DOHH2 (cell line): ENCODE results near the gene RAD9A.

Experiments
- CTCF ChIP-seq: fragments of 200-600 bp; sonication (generic); IDR thresholded peaks from one replicate; pipeline ENCODE4 v1.5.1; 2014; ENCODE audit warnings: antibody characterized with exemption, mild to moderate bottlenecking, low read depth, low read length; ENCODE audit not compliant: poor library complexity, severe bottlenecking
- EZH2phosphoT487 ChIP-seq: fragments of 200-600 bp; sonication (generic); IDR thresholded peaks from 2 replicates; pipeline ENCODE4 v1.6.1; 2017; ENCODE audit warnings: borderline replicate concordance, mild to moderate bottlenecking, antibody characterized with exemption, low read length, moderate library complexity, mixed read lengths

- TF ChIP-seq EZH2phosphoT487 (no peak), CTCF (no peak)
Observed at GRCh38 chr11:67445515-67445914, 53.7 kb downstream of the RAD9A start.
